OCI-LY7 (cell line): ENCODE data around the gene CCDC194. TPM values are rescaled to one million over a fixed set of nuclear protein-coding genes. Genes with fewer than 3 reads are reported as not detected.

Experiments
- BruUV-seq: library from RNA; stranded (reverse); fragments of 400-500 nt; replicated peaks from 2 replicates; lab custom pipeline; 2021; lab: Mats Ljungman, UMichigan
- CTCF ChIA-PET: fragments of 300-600 bp; sonication (Branson Sonifier 250); formaldehyde crosslinking; loops from one replicate; lab custom pipeline; 2022; ENCODE audit warnings: antibody characterized with exemption; ENCODE audit not compliant: unreplicated experiment; lab: Charles Lee
- POLR2A ChIA-PET: fragments of 300-600 bp; sonication (Branson Sonifier 250); formaldehyde crosslinking; loops from one replicate; lab custom pipeline; 2022; ENCODE audit warnings: antibody characterized with exemption; lab: Charles Lee
- DNase-seq: peaks from one replicate; pipeline ENCODE4 v3.0.0-alpha.2; 2015; ENCODE audit warnings: low spot score
- H2AFZ ChIP-seq: fragments of 200-600 bp; sonication (generic), shearing (Covaris generic); 2 replicates; pipeline ENCODE4 v1.6.1; 2014; ENCODE audit warnings: mild to moderate bottlenecking, antibody characterized with exemption, low read length, moderate library complexity
- H3K27ac ChIP-seq: fragments of 200-600 bp; sonication (generic); 2 replicates; pipeline ENCODE4 v1.5.1; 2014; ENCODE audit warnings: mixed run types, low read depth, mild to moderate bottlenecking, moderate library complexity, low read length, inconsistent platforms; ENCODE audit not compliant: poor library complexity, severe bottlenecking
- H3K36me3 ChIP-seq: fragments of 200-600 bp; sonication (generic); 2 replicates; pipeline ENCODE4 v1.6.1; 2014; ENCODE audit warnings: mild to moderate bottlenecking, antibody characterized with exemption, low read length, moderate library complexity, mixed read lengths; ENCODE audit not compliant: insufficient read depth
- H3K4me1 ChIP-seq: fragments of 200-600 bp; sonication (generic); 2 replicates; pipeline ENCODE4 v1.5.1; 2014; ENCODE audit warnings: mild to moderate bottlenecking, low read length; ENCODE audit not compliant: insufficient read depth, poor library complexity, severe bottlenecking
- H3K4me2 ChIP-seq: fragments of 200-600 bp; sonication (generic); 2 replicates; pipeline ENCODE4 v1.6.1; 2014; ENCODE audit warnings: mild to moderate bottlenecking, low read length
- H3K4me3 ChIP-seq: fragments of 200-600 bp; sonication (generic); 2 replicates; pipeline ENCODE4 v1.5.1; 2014; ENCODE audit warnings: mild to moderate bottlenecking, low read depth, low read length; ENCODE audit not compliant: poor library complexity, severe bottlenecking
- H3K79me2 ChIP-seq: fragments of 200-600 bp; sonication (generic); 2 replicates; pipeline ENCODE4 v1.6.1; 2016; ENCODE audit warnings: low read depth, mild to moderate bottlenecking, low read length, moderate library complexity, mixed read lengths; ENCODE audit not compliant: insufficient read depth
- H3K9me2 ChIP-seq: fragments of 200-600 bp; sonication (generic); 2 replicates; pipeline ENCODE4 v1.6.1; 2016; ENCODE audit warnings: mild to moderate bottlenecking, low read length, mixed read lengths; ENCODE audit not compliant: insufficient read depth
- H3K9me3 ChIP-seq: fragments of 200-600 bp; sonication (generic); 2 replicates; pipeline ENCODE4 v1.6.1; 2014; ENCODE audit warnings: mild to moderate bottlenecking, mixed run types, low read length, mixed read lengths
- H4K20me1 ChIP-seq: fragments of 200-600 bp; sonication (generic); 2 replicates; pipeline ENCODE4 v1.6.1; 2014; ENCODE audit warnings: mild to moderate bottlenecking, antibody characterized with exemption, low read length, moderate library complexity, mixed read lengths; ENCODE audit not compliant: insufficient read depth
- EZH2phosphoT487 ChIP-seq: fragments of 200-600 bp; sonication (generic); IDR thresholded peaks from 2 replicates; pipeline ENCODE4 v1.6.1; 2018; ENCODE audit warnings: low read depth, borderline replicate concordance, mild to moderate bottlenecking, mixed run types, antibody characterized with exemption, low read length, moderate library complexity, mixed read lengths
- intact Hi-C: fragments of 100-400 bp; cut with micrococcal nuclease; formaldehyde crosslinking; loops from one replicate; pipeline ENCODE4 v1.10.0; 2022; ENCODE audit not compliant: unreplicated experiment
- total RNA-seq, 2 experiments: library from RNA; depleted of rRNA in 1 of 2; stranded (reverse); fragments of >200 nt in 1 of 2; shearing (Covaris generic) in 1 of 2; gene quantifications; 2 replicates each; pipeline ENCODE4 v1.2.3, GENCODE V29; 2014 to 2022
- TF ChIP-seq, protein P1 (sequence below): fragments of 200-600 bp; sonication (generic); conservative IDR thresholded peaks from 2 replicates; pipeline ENCODE4 v1.5.1; 2014; ENCODE audit warnings: mild to moderate bottlenecking, antibody characterized with exemption, low read length, moderate library complexity, mixed read lengths

CCDC194 gene
- total RNA-seq, 2 experiments from 2014 or later, result 2.4 to 8.8 TPM

DNA sequence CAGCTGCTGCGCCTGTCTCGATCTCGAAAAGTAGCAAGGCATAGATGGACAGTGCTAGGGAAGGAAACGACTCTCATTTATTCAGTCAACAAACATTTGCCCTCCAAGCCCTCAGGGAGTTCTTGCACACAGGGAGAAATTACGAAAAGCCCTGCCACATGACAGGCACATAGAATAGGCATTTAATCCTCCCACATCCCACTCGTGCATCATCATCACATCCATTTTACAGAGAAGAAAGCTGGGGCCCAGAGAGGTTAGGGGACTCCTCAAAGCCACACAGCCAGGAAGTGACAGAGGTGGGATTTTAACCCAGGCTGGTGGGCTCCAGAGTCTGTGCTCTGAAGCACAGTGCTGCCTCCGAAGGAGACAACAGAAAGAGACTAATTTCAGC lies 42.9 kb upstream of the CCDC194 start:
- ChIA-PET POLR2A (no interaction called here), CTCF (no interaction called here)
- BruUV-seq, result no TSS peak
- H3K4me1 ChIP-seq, result no peaks in the 10 kb centered on the region
- H3K27ac ChIP-seq, result no peak overlapping the region
- H3K79me2 ChIP-seq, result no peaks in the 10 kb centered on the region
- intact Hi-C loops, result no loop called here
- peaks cover 6% of the 10 kb centered on the region; the same call in 1 of the 2 replicates for H3K9me3 ChIP-seq
- no peak overlapping the region for H3K4me3 ChIP-seq
- no peak overlapping the region for H3K4me2 ChIP-seq
- no peaks in the 10 kb centered on the region for H4K20me1 ChIP-seq
- H3K36me3 ChIP-seq, result no peaks in the 10 kb centered on the region
- no peaks in the 10 kb centered on the region for H3K9me2 ChIP-seq
- TF ChIP-seq EZH2phosphoT487, result no peak
- TF ChIP-seq, protein P1, sequence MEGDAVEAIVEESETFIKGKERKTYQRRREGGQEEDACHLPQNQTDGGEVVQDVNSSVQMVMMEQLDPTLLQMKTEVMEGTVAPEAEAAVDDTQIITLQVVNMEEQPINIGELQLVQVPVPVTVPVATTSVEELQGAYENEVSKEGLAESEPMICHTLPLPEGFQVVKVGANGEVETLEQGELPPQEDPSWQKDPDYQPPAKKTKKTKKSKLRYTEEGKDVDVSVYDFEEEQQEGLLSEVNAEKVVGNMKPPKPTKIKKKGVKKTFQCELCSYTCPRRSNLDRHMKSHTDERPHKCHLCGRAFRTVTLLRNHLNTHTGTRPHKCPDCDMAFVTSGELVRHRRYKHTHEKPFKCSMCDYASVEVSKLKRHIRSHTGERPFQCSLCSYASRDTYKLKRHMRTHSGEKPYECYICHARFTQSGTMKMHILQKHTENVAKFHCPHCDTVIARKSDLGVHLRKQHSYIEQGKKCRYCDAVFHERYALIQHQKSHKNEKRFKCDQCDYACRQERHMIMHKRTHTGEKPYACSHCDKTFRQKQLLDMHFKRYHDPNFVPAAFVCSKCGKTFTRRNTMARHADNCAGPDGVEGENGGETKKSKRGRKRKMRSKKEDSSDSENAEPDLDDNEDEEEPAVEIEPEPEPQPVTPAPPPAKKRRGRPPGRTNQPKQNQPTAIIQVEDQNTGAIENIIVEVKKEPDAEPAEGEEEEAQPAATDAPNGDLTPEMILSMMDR, result no peak
- DNase-seq, result no peak
- H2AFZ ChIP-seq, result no peak overlapping the region

DNA sequence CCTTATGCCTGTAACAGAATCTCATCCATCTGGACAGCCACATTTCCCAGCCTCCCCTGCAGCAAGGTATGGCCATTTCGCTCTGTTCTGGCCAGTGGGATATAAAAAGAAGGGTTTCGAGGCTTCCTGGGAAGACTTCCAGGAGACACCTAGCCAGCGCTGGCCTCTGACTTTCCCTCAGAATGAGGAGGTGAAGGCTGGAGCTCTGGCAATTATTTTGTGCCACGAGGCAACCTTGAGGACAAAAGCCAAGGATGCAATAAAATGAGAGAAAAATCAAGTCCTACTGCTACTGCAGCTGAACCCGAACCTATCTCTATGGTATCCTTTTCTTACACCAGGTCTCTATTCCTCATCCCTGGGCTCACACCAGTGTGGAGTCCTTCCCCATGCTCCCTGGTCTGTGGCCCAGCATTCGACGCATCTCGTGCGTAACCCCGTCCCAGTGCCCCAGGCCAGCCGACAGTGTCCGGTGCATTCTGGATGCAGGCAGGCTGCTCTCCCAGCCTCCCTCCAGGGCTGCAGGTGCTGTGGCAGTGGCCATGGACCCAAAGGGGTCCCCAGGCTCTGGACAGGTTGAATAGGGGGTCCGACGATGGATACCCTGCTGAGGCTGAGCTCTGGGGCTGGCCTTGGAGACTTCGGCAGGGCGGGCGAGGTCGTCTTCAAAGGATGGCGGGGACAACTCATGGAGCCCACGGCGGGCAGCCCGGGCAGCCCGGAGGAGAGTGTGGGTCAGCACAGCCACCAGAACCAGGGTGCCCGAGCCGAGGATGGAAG lies 42.3 kb upstream of the CCDC194 start:
- Histone ChIP-seq H3K9me3 (peaks cover under 1% of the 10 kb centered on the region; the same call in 1 of the 2 replicates), H3K4me3 (no peak overlapping the region), H3K27ac (no peak overlapping the region), H4K20me1 (no peaks in the 10 kb centered on the region), H3K4me2 (no peak overlapping the region), H3K4me1 (no peaks in the 10 kb centered on the region), H3K79me2 (no peaks in the 10 kb centered on the region), H2AFZ (no peak overlapping the region), H3K36me3 (no peaks in the 10 kb centered on the region), H3K9me2 (no peaks in the 10 kb centered on the region)
- TF ChIP-seq EZH2phosphoT487, result no peak
- TF ChIP-seq, protein P1, result no peak
- intact Hi-C loops, result no loop called here
- no TSS peak for BruUV-seq
- ChIA-PET CTCF (no interaction called here), POLR2A (no interaction called here)
- no peak for DNase-seq

DNA sequence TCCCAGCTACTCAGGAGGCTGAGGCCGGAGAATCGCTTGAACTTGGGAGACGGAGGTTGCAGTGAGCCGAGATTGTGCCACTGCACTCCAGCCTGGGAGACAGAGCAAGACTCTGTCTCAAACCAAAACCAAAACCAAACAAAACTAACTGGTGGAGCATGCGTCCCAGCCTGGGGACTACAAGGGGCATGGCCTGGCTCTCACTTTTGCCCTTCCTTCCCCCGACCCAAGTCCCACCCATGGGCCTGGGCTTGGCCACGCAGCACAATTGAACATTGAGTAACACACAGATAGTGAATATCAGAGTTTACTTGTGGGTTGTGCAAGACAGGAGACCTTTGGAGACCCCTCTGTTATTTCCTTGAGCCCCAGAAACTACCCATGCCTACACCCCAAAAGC lies 41.2 kb upstream of the CCDC194 start:
- no peak overlapping the region for H2AFZ ChIP-seq
- BruUV-seq, result no TSS peak
- intact Hi-C loops, result no loop called here
- no peak overlapping the region for H3K4me2 ChIP-seq
- ChIA-PET CTCF (no interaction called here), POLR2A (no interaction called here)
- H3K4me1 ChIP-seq, result no peaks in the 10 kb centered on the region
- H3K79me2 ChIP-seq, result no peaks in the 10 kb centered on the region
- H3K9me2 ChIP-seq, result no peaks in the 10 kb centered on the region
- H3K36me3 ChIP-seq, result no peaks in the 10 kb centered on the region
- no peak for DNase-seq
- no peak for TF ChIP-seq EZH2phosphoT487
- TF ChIP-seq, protein P1, result no peak
- H3K27ac ChIP-seq, result no peak overlapping the region
- no peak overlapping the region for H3K4me3 ChIP-seq
- H4K20me1 ChIP-seq, result no peaks in the 10 kb centered on the region
- no peaks in the 10 kb centered on the region for H3K9me3 ChIP-seq
